ENCODE results near the gene SERHL2. TPM values are rescaled to one million over a fixed set of nuclear protein-coding genes. Genes with fewer than 3 reads are reported as not detected.

The SERHL2 gene
- total RNA-seq, 1 experiment from 2014 or later, result 1.1 TPM

DNA sequence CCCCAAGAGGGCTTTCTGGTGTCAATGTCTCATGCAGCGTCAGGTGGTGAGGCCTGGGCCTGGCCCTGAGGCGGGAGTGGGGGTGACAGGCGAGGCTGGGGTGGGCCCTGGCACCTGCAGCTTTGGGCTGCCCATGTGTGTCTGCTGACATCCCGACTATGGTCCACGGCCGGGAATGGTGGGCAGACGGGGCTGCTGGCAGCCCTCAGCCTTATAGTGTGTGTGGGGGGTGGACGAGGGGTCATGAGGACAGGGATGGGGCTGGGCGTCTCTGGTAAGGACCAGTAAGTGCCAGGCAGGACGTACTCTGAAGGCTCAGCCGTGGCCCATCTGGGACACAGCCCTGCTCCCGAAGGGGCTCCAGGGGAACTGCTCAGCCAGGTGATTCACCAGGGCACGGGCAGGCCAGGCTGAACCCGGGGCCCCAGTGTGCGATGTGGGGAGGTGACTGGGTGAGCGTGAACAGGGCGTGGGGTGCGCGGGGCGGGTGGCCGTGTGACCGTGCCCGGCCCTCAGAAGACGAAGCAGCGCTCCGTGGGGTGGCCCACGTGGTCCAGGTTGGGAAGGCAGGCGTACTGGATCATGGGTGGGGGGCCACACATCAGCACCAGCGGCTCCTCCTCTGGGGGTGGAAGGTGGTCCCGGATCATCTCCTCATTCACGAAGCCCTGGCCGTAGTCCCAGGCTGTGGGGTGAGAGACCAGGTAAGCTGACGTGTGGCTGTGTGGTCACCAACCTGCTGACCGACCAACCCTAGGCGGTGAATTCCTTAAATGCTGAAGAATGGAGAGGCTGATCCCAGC is 65.7 kb downstream of the SERHL2 start:
- ATAC-seq (no peak), DNase-seq (ENCODE audit: low spot score) (no peak)
- TF ChIP-seq ZSCAN18 (CRISPR knock-in tag; IDR thresholded peaks at IDR 0.05) (no peak), FOXJ3 (CRISPR knock-in tag; IDR thresholded peaks at IDR 0.05; ENCODE audit: borderline replicate concordance) (no peak), ZNF219 (CRISPR knock-in tag; IDR thresholded peaks at IDR 0.05; ENCODE audit: borderline replicate concordance) (no peak), E2F5 (CRISPR knock-in tag; IDR thresholded peaks at IDR 0.05) (no peak), NR2C2 (CRISPR knock-in tag; IDR thresholded peaks at IDR 0.05) (no peak), IRF1 (CRISPR knock-in tag; IDR thresholded peaks at IDR 0.05) (no peak), ZNF396 (CRISPR knock-in tag; IDR thresholded peaks at IDR 0.05; ENCODE audit: borderline replicate concordance) (no peak), ZNF121 (CRISPR knock-in tag; IDR thresholded peaks at IDR 0.05) (no peak), ZNF317 (CRISPR knock-in tag; IDR thresholded peaks at IDR 0.05; ENCODE audit: borderline replicate concordance, low read depth) (no peak), ZNF425 (CRISPR knock-in tag; conservative IDR thresholded peaks at IDR 0.05) (no peak), NFE2L1 (CRISPR knock-in tag; IDR thresholded peaks at IDR 0.05) (no peak), FOXP4 (CRISPR knock-in tag; IDR thresholded peaks at IDR 0.05) (no peak), ZNF423 (CRISPR knock-in tag; IDR thresholded peaks at IDR 0.05) (no peak), TCF7 (CRISPR knock-in tag; IDR thresholded peaks at IDR 0.05; ENCODE audit: low read depth) (no peak)
- TF ChIP-seq, protein P1, sequence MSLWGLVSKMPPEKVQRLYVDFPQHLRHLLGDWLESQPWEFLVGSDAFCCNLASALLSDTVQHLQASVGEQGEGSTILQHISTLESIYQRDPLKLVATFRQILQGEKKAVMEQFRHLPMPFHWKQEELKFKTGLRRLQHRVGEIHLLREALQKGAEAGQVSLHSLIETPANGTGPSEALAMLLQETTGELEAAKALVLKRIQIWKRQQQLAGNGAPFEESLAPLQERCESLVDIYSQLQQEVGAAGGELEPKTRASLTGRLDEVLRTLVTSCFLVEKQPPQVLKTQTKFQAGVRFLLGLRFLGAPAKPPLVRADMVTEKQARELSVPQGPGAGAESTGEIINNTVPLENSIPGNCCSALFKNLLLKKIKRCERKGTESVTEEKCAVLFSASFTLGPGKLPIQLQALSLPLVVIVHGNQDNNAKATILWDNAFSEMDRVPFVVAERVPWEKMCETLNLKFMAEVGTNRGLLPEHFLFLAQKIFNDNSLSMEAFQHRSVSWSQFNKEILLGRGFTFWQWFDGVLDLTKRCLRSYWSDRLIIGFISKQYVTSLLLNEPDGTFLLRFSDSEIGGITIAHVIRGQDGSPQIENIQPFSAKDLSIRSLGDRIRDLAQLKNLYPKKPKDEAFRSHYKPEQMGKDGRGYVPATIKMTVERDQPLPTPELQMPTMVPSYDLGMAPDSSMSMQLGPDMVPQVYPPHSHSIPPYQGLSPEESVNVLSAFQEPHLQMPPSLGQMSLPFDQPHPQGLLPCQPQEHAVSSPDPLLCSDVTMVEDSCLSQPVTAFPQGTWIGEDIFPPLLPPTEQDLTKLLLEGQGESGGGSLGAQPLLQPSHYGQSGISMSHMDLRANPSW (CRISPR knock-in tag; conservative IDR thresholded peaks at IDR 0.05; ENCODE audit: low read depth), result no peak
- TF ChIP-seq, protein P2, sequence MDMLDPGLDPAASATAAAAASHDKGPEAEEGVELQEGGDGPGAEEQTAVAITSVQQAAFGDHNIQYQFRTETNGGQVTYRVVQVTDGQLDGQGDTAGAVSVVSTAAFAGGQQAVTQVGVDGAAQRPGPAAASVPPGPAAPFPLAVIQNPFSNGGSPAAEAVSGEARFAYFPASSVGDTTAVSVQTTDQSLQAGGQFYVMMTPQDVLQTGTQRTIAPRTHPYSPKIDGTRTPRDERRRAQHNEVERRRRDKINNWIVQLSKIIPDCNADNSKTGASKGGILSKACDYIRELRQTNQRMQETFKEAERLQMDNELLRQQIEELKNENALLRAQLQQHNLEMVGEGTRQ (CRISPR knock-in tag; IDR thresholded peaks at IDR 0.05), result no peak
- TF ChIP-seq, protein P3, sequence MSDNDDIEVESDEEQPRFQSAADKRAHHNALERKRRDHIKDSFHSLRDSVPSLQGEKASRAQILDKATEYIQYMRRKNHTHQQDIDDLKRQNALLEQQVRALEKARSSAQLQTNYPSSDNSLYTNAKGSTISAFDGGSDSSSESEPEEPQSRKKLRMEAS (CRISPR knock-in tag; IDR thresholded peaks at IDR 0.05), result no peak
- TF ChIP-seq, protein P4, sequence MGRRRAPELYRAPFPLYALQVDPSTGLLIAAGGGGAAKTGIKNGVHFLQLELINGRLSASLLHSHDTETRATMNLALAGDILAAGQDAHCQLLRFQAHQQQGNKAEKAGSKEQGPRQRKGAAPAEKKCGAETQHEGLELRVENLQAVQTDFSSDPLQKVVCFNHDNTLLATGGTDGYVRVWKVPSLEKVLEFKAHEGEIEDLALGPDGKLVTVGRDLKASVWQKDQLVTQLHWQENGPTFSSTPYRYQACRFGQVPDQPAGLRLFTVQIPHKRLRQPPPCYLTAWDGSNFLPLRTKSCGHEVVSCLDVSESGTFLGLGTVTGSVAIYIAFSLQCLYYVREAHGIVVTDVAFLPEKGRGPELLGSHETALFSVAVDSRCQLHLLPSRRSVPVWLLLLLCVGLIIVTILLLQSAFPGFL (CRISPR knock-in tag; IDR thresholded peaks at IDR 0.05; ENCODE audit: borderline replicate concordance), result no peak
- TF ChIP-seq, protein P5, sequence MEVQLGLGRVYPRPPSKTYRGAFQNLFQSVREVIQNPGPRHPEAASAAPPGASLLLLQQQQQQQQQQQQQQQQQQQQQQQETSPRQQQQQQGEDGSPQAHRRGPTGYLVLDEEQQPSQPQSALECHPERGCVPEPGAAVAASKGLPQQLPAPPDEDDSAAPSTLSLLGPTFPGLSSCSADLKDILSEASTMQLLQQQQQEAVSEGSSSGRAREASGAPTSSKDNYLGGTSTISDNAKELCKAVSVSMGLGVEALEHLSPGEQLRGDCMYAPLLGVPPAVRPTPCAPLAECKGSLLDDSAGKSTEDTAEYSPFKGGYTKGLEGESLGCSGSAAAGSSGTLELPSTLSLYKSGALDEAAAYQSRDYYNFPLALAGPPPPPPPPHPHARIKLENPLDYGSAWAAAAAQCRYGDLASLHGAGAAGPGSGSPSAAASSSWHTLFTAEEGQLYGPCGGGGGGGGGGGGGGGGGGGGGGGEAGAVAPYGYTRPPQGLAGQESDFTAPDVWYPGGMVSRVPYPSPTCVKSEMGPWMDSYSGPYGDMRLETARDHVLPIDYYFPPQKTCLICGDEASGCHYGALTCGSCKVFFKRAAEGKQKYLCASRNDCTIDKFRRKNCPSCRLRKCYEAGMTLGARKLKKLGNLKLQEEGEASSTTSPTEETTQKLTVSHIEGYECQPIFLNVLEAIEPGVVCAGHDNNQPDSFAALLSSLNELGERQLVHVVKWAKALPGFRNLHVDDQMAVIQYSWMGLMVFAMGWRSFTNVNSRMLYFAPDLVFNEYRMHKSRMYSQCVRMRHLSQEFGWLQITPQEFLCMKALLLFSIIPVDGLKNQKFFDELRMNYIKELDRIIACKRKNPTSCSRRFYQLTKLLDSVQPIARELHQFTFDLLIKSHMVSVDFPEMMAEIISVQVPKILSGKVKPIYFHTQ (CRISPR knock-in tag; IDR thresholded peaks at IDR 0.05), result no peak
- POLR2A ChIA-PET, result interaction anchor here (0.7 kb wide), 1 partner anchor 264 kb away, joined by 3 read pairs; no protein-coding TSS in a partner anchor
- Mint-ChIP-seq H3K27me3 (ENCODE audit: low read depth) (no peaks in the 10 kb centered on the region), H3K4me3 (no peak overlapping the region), H3K9me3 (no peaks in the 10 kb centered on the region), H3K4me1 (peaks cover 15% of the 10 kb centered on the region), H3K36me3 (peaks cover 2% of the 10 kb centered on the region; the same call in 1 of the 2 replicates), H3K27ac (no peak overlapping the region)
- CTCF ChIA-PET, result interaction anchor here (0.7 to 0.8 kb wide), 2 partner anchors 36 to 201 kb away, joined by 3 to 4 read pairs; no protein-coding TSS in a partner anchor
